Activated B cell treated with CpG ODN at 0.5 μM for 24 hours (primary cell): ENCODE data around the gene CHRND. TPM values are rescaled to one million over a fixed set of nuclear protein-coding genes. Genes with fewer than 3 reads are reported as not detected.
"Not testable (repeated sequence)": the region's sequence is repeated elsewhere in the genome, so short reads cannot be mapped to it uniquely, and the experiment has no call there.

ENCODE experiments used
- ATAC-seq: fragments of 200-7000 bp; cut with Tn5 transposase; one replicate; pipeline ENCODE4 v1.10.0; 2021; ENCODE audit warnings: low read depth, mild to moderate bottlenecking, moderate library complexity
- CTCF ChIA-PET: fragments of 350-600 bp; sonication (Branson Sonifier 250); formaldehyde crosslinking; loops from one replicate; lab custom pipeline; 2021; ENCODE audit warnings: antibody characterized with exemption; lab: Charles Lee
- POLR2A ChIA-PET: fragments of 350-600 bp; sonication (Branson Sonifier 250); formaldehyde crosslinking; loops from one replicate; lab custom pipeline; 2021; ENCODE audit warnings: antibody characterized with exemption; lab: Charles Lee
- DNase-seq: peaks from one replicate; pipeline ENCODE4 v3.0.0; 2022
- H3K27ac Mint-ChIP-seq: one replicate; pipeline ENCODE4 v1.8.0; 2020; ENCODE audit warnings: mixed read lengths
- H3K27me3 Mint-ChIP-seq: one replicate; pipeline ENCODE4 v1.8.0; 2021; ENCODE audit warnings: mixed read lengths
- H3K36me3 Mint-ChIP-seq: one replicate; pipeline ENCODE4 v1.8.0; 2021; ENCODE audit warnings: low read depth, mixed read lengths
- H3K4me1 Mint-ChIP-seq: one replicate; pipeline ENCODE4 v1.8.0; 2021; ENCODE audit warnings: mixed read lengths
- H3K4me3 Mint-ChIP-seq: one replicate; pipeline ENCODE4 v1.8.0; 2020; ENCODE audit warnings: mild to moderate bottlenecking, mixed read lengths
- H3K9me3 Mint-ChIP-seq: one replicate; pipeline ENCODE4 v1.8.0; 2020; ENCODE audit warnings: mixed read lengths
- CTCF ChIP-seq: fragments of 200-600 bp; IDR thresholded peaks from one replicate; pipeline ENCODE4 v1.8.0; 2022; ENCODE audit warnings: antibody characterized with exemption, mild to moderate bottlenecking
- intact Hi-C: fragments of 100-400 bp; cut with micrococcal nuclease; formaldehyde crosslinking; loops from one replicate; pipeline ENCODE4 v1.15.1; 2024
- total RNA-seq: library from RNA; stranded (reverse); gene quantifications from 2 replicates; pipeline ENCODE4 v1.2.3, GENCODE V29; 2022

CHRND gene
- total RNA-seq, 1 donor from 2014 or later: not detected

GRCh38 chr2:232528746-232529460, 2.9 kb downstream of the CHRND start:
- intact Hi-C loops: no loop called here
- no peaks in the 10 kb centered on the region for H3K36me3 Mint-ChIP-seq
- H3K27ac Mint-ChIP-seq: no peak overlapping the region
- POLR2A ChIA-PET: no interaction called here
- no peak for TF ChIP-seq CTCF
- DNase-seq (no peak), ATAC-seq (no peak)
- peaks cover 30% of the 10 kb centered on the region for H3K27me3 Mint-ChIP-seq
- no peak overlapping the region for H3K4me3 Mint-ChIP-seq
- H3K4me1 Mint-ChIP-seq: peaks cover 3% of the 10 kb centered on the region
- CTCF ChIA-PET: no interaction called here
- no peaks in the 10 kb centered on the region for H3K9me3 Mint-ChIP-seq

GRCh38 chr2:232529806-232530547, 4.0 kb downstream of the CHRND start:
- H3K27me3 Mint-ChIP-seq: peaks cover 21% of the 10 kb centered on the region
- H3K36me3 Mint-ChIP-seq: no peaks in the 10 kb centered on the region
- H3K4me3 Mint-ChIP-seq: no peak overlapping the region

GRCh38 chr2:232530626-232531260, 4.8 kb downstream of the CHRND start:
- ATAC-seq: no peak
- Mint-ChIP-seq H3K27me3 (peaks cover 21% of the 10 kb centered on the region), H3K4me3 (no peak overlapping the region), H3K4me1 (no peaks in the 10 kb centered on the region), H3K36me3 (no peaks in the 10 kb centered on the region), H3K27ac (no peak overlapping the region), H3K9me3 (no peaks in the 10 kb centered on the region)
- DNase-seq: no peak
- CTCF ChIA-PET: interaction anchor here (1.1 kb wide), 1 partner anchor 10 kb away, joined by 3 read pairs; no protein-coding TSS in a partner anchor
- POLR2A ChIA-PET: no interaction called here
- intact Hi-C loops: no loop called here
- TF ChIP-seq CTCF: no peak

More at GRCh38 chr2:232529806-232530547, 4.0 kb downstream of the CHRND start:
- ATAC-seq (no peak), DNase-seq (no peak)
- no peaks in the 10 kb centered on the region for H3K9me3 Mint-ChIP-seq
- ChIA-PET CTCF (no interaction called here), POLR2A (no interaction called here)
- intact Hi-C loops: no loop called here
- TF ChIP-seq CTCF: no peak
- no peaks in the 10 kb centered on the region for H3K4me1 Mint-ChIP-seq
- H3K27ac Mint-ChIP-seq: no peak overlapping the region

- peaks cover 4% of the 10 kb centered on the region for H3K9me3 Mint-ChIP-seq
- H3K27ac Mint-ChIP-seq: no peak overlapping the region
- no peak for ATAC-seq
- ChIA-PET POLR2A (interaction anchor here (0.7 kb wide), 1 partner anchor 14 kb away, joined by 10 read pairs; no protein-coding TSS in a partner anchor), CTCF (no interaction called here)
- no peak for TF ChIP-seq CTCF
- no peaks in the 10 kb centered on the region for H3K4me1 Mint-ChIP-seq
- H3K27me3 Mint-ChIP-seq: peaks cover 12% of the 10 kb centered on the region
- intact Hi-C loops: no loop called here
- DNase-seq: no peak
- no peaks in the 10 kb centered on the region for H3K36me3 Mint-ChIP-seq
- no peak overlapping the region for H3K4me3 Mint-ChIP-seq
Measured at GRCh38 chr2:232532419-232532818, 6.5 kb downstream of the CHRND start.

GRCh38 chr2:232532821-232533220, 6.9 kb downstream of the CHRND start:
- H3K4me3 Mint-ChIP-seq, POLR2A ChIA-PET, ATAC-seq, H3K27ac Mint-ChIP-seq, DNase-seq, H3K36me3 Mint-ChIP-seq, H3K4me1 Mint-ChIP-seq, CTCF ChIA-PET, intact Hi-C loops, H3K9me3 Mint-ChIP-seq: not testable (repeated sequence)
- H3K27me3 Mint-ChIP-seq: peaks cover 10% of the 10 kb centered on the region
